HEK293 (cell line): ENCODE measurements around the gene SYNPR.

Experiments used
- CTCF ChIA-PET: fragments of 350-600 bp; formaldehyde crosslinking; extraction: SDS; loops from one replicate; lab custom pipeline; 2021; ENCODE audit warnings: antibody characterized with exemption; lab: Yijun Ruan, JAX
- POLR2A ChIA-PET: fragments of 300-600 bp; formaldehyde crosslinking; extraction: SDS; loops from one replicate; lab custom pipeline; 2020; ENCODE audit warnings: antibody characterized with exemption, inconsistent platforms; lab: Yijun Ruan, JAX
- H3K27ac ChIP-seq: fragments of 200-500 bp; sonication (Bioruptor generic); 2 replicates; pipeline ENCODE4 v1.5.1; 2014; ENCODE audit warnings: low read depth, low read length, control low read depth, inconsistent platforms; ENCODE audit errors: extremely low read depth
- H3K36me3 ChIP-seq, 2 experiments: fragments of 200-500 bp in 1 of 2; sonication (Bioruptor generic) in 1 of 2; 1 replicate in 1 of 2; 2 replicates in 1 of 2; pipeline ENCODE4 v1.5.1; 2014 to 2017; ENCODE audit warnings: inconsistent platforms in 2 of 2, low read length in 2 of 2; ENCODE audit not compliant: control insufficient read depth in 2 of 2, insufficient read depth in 1 of 2
- H3K4me1 ChIP-seq: fragments of 200-500 bp; sonication (Bioruptor generic); 2 replicates; pipeline ENCODE4 v1.5.1; 2014; ENCODE audit warnings: mild to moderate bottlenecking, low read length, inconsistent platforms; ENCODE audit not compliant: control insufficient read depth, insufficient read depth
- H3K4me3 ChIP-seq: 2 replicates; pipeline ENCODE4 v1.5.1; 2011; ENCODE audit warnings: low read depth, mild to moderate bottlenecking, control low read depth, low read length, moderate library complexity
- H3K9me3 ChIP-seq: fragments of 200-500 bp; sonication (Bioruptor generic); 2 replicates; pipeline ENCODE4 v1.5.1; 2014; ENCODE audit warnings: low read depth, low read length, inconsistent platforms; ENCODE audit not compliant: control insufficient read depth, insufficient read depth
- ATF2 ChIP-seq: fragments of 450-650 bp; formaldehyde crosslinking; IDR thresholded peaks from 2 replicates; pipeline ENCODE4 v1.5.1; 2016; ENCODE audit warnings: missing biosample characterization, missing genetic modification characterization, low read depth
- CTCF ChIP-seq: fragments of 450-650 bp; formaldehyde crosslinking; IDR thresholded peaks from 2 replicates; pipeline ENCODE4 v1.5.1; 2016; ENCODE audit warnings: missing biosample characterization, missing genetic modification characterization
- GLIS1 ChIP-seq: fragments of 450-650 bp; formaldehyde crosslinking; IDR thresholded peaks from 2 replicates; pipeline ENCODE4 v1.5.1; 2016; ENCODE audit warnings: missing biosample characterization, missing genetic modification characterization
- GLIS2 ChIP-seq: fragments of 450-650 bp; formaldehyde crosslinking; IDR thresholded peaks from 2 replicates; pipeline ENCODE4 v1.5.1; 2016; ENCODE audit warnings: missing biosample characterization, missing genetic modification characterization
- HOXA7 ChIP-seq: sonication (generic); formaldehyde crosslinking; IDR thresholded peaks from 2 replicates; pipeline ENCODE4 v1.8.1; 2022; ENCODE audit warnings: missing genetic modification reagents, borderline replicate concordance
- PRDM2 ChIP-seq: fragments of 450-650 bp; formaldehyde crosslinking; IDR thresholded peaks from 2 replicates; pipeline ENCODE4 v1.5.1; 2016; ENCODE audit warnings: missing biosample characterization, missing genetic modification characterization, borderline replicate concordance
- TRIM28 ChIP-seq: IDR thresholded peaks from 2 replicates; pipeline ENCODE4 v1.6.1; 2011; ENCODE audit warnings: low read length, control low read depth, borderline replicate concordance
- ZNF114 ChIP-seq: fragments of 450-650 bp; formaldehyde crosslinking; IDR thresholded peaks from 2 replicates; pipeline ENCODE4 v1.5.0; 2017; ENCODE audit warnings: missing biosample characterization, missing genetic modification characterization
- ZNF140 ChIP-seq: fragments of 450-650 bp; formaldehyde crosslinking; IDR thresholded peaks from 2 replicates; pipeline ENCODE4 v1.5.1; 2016; ENCODE audit warnings: missing biosample characterization, missing genetic modification characterization
- ZNF350 ChIP-seq: fragments of 450-650 bp; formaldehyde crosslinking; IDR thresholded peaks from 2 replicates; pipeline ENCODE4 v1.5.0; 2017; ENCODE audit warnings: missing biosample characterization, mild to moderate bottlenecking, missing genetic modification characterization
- ZNF394 ChIP-seq: fragments of 450-650 bp; formaldehyde crosslinking; IDR thresholded peaks from 2 replicates; pipeline ENCODE4 v1.5.1; 2016; ENCODE audit warnings: missing biosample characterization, missing genetic modification characterization, mild to moderate bottlenecking, moderate library complexity, borderline replicate concordance
- ZNF423 ChIP-seq: fragments of 450-650 bp; formaldehyde crosslinking; IDR thresholded peaks from 2 replicates; pipeline ENCODE4 v1.5.1; 2016; ENCODE audit warnings: missing biosample characterization, missing genetic modification characterization
- ZNF521 ChIP-seq: fragments of 450-650 bp; formaldehyde crosslinking; IDR thresholded peaks from 2 replicates; pipeline ENCODE4 v1.5.1; 2017; ENCODE audit warnings: missing biosample characterization, mild to moderate bottlenecking, missing genetic modification characterization
- ZNF530 ChIP-seq: fragments of 450-650 bp; formaldehyde crosslinking; IDR thresholded peaks from 2 replicates; pipeline ENCODE4 v1.5.1; 2016; ENCODE audit warnings: low read depth, missing biosample characterization, missing genetic modification characterization
- ZNF624 ChIP-seq: fragments of 450-650 bp; formaldehyde crosslinking; IDR thresholded peaks from 2 replicates; pipeline ENCODE4 v1.5.1; 2017; ENCODE audit warnings: missing biosample characterization, missing genetic modification characterization
- ZNF629 ChIP-seq: fragments of 450-650 bp; formaldehyde crosslinking; IDR thresholded peaks from 2 replicates; pipeline ENCODE4 v1.5.1; 2017; ENCODE audit warnings: missing biosample characterization, missing genetic modification characterization
- ZSCAN23 ChIP-seq: fragments of 450-650 bp; formaldehyde crosslinking; IDR thresholded peaks from 2 replicates; pipeline ENCODE4 v1.5.1; 2016; ENCODE audit warnings: missing biosample characterization, missing genetic modification characterization
- ZSCAN4 ChIP-seq: fragments of 450-650 bp; formaldehyde crosslinking; IDR thresholded peaks from 2 replicates; pipeline ENCODE4 v1.5.1; 2017; ENCODE audit warnings: missing biosample characterization, missing genetic modification characterization
- ZSCAN5A ChIP-seq: fragments of 450-650 bp; formaldehyde crosslinking; IDR thresholded peaks from 2 replicates; pipeline ENCODE4 v1.5.1; 2016; ENCODE audit warnings: missing biosample characterization, missing genetic modification characterization

SYNPR gene

GRCh38 chr3:63384382-63384781, 106.3 kb downstream of the SYNPR start:
- H3K27ac ChIP-seq = no peak overlapping the region
- H3K36me3 ChIP-seq = no peaks in the 10 kb centered on the region
- H3K4me1 ChIP-seq = no peaks in the 10 kb centered on the region
- H3K9me3 ChIP-seq = no peaks in the 10 kb centered on the region
- no peak for TF ChIP-seq ZNF624
- no peak for TF ChIP-seq HOXA7 (CRISPR knock-in tag)
- TF ChIP-seq CTCF (tag by site-specific recombination) = no peak
- TF ChIP-seq ZNF114 (tag by site-specific recombination) = no peak
- no peak for TF ChIP-seq ZNF521
- TF ChIP-seq ZNF350 = no peak
- no peak for TF ChIP-seq GLIS2 (tag by site-specific recombination)
- no peak for TF ChIP-seq ZSCAN5A (tag by site-specific recombination)
- no peak for TF ChIP-seq ZNF629 (tag by site-specific recombination)
- TF ChIP-seq GLIS1 (tag by site-specific recombination) = no peak
- no peak for TF ChIP-seq ATF2
- TF ChIP-seq TRIM28 = no peak
- TF ChIP-seq, all 188 proteins: peak for 0
- H3K4me3 ChIP-seq = no peak overlapping the region
- CTCF ChIA-PET = no interaction called here
- POLR2A ChIA-PET = no interaction called here

GRCh38 chr3:63385629-63386028, 107.5 kb downstream of the SYNPR start:
- ChIA-PET POLR2A (no interaction called here), CTCF (interaction anchor here (0.7 to 1.4 kb wide), 2 partner anchors 52 to 586 kb away, joined by 3 read pairs; no protein-coding TSS in a partner anchor)
- no peaks in the 10 kb centered on the region for H3K9me3 ChIP-seq

GRCh38 chr3:63386568-63386967, 108.5 kb downstream of the SYNPR start:
- ChIA-PET POLR2A (no interaction called here), CTCF (interaction anchor here (0.6 to 1.4 kb wide), 2 partner anchors 53 to 63 kb away, joined by 3 read pairs; no protein-coding TSS in a partner anchor)
- TF ChIP-seq ZNF423 (tag by site-specific recombination) (no peak), GLIS1 (tag by site-specific recombination) (peak; percentile 45; the same call in 1 of the 2 replicates), PRDM2 (tag by site-specific recombination) (no peak)
- Histone ChIP-seq H3K9me3 (no peaks in the 10 kb centered on the region), H3K36me3 (no peaks in the 10 kb centered on the region), H3K4me1 (no peaks in the 10 kb centered on the region), H3K4me3 (no peak overlapping the region), H3K27ac (no peak overlapping the region)

More at GRCh38 chr3:63385629-63386028, 107.5 kb downstream of the SYNPR start:
- no peaks in the 10 kb centered on the region for H3K4me1 ChIP-seq
- no peaks in the 10 kb centered on the region for H3K36me3 ChIP-seq
- no peak overlapping the region for H3K4me3 ChIP-seq
- TF ChIP-seq ZNF394 (tag by site-specific recombination) = no peak
- TF ChIP-seq ZNF350 = no peak
- TF ChIP-seq ZSCAN23 = no peak
- no peak for TF ChIP-seq ZSCAN4 (tag by site-specific recombination)
- TF ChIP-seq ZNF140 = no peak
- no peak for TF ChIP-seq ZNF530 (tag by site-specific recombination)
- H3K27ac ChIP-seq = no peak overlapping the region
